GM18517 (cell line): ENCODE measurements around the gene CNOT11.
A peak's percentile ranks its signal among the peaks of the same experiment; 100 is the strongest.

Experiments
- ATAC-seq: cut with Tn5 transposase; IDR thresholded peaks from one replicate; pipeline ENCODE4 v1.9.1; 2021; ENCODE audit warnings: mild to moderate bottlenecking, moderate library complexity; ENCODE audit not compliant: unreplicated experiment

CNOT11 gene

DNA sequence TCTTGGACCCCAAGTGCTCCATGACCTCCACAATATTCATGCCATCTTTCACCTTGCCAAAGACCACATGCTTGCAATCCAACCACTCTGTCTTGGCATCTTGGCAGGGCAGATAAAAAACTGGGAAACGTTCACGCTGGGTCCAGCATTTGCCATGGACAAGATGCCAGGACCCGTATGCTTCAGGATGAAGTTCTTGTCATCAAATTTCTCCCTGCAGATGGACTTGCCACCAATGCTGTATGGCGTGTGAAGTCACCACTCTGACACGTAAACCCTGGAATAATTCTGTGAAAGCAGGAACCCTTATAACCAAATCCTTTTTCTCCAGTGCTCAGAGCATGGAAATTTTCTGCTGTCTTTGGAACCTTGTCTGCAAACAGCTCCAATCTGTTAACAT, 21.5 kb downstream of the CNOT11 start:
- no peak for ATAC-seq

DNA sequence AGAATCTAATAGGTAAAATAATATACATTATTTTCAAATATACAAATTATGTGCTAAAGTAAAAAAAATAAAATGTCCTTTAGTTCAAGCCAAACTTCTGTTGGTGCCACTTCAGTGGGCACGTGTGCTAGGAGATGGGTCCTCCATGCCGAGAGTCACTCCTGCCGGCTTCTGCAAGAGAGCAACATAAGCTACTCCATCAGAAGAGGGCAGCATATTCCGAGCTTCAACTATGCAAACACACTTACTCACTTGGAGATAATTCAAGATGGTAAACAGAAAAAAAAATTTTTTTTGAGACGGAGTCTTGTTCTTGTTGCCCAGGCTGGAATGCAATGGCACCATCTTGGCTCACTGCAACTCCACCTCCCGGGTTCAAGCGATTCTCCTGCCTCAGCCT, 24.4 kb downstream of the CNOT11 start:
- ATAC-seq, result no peak

DNA sequence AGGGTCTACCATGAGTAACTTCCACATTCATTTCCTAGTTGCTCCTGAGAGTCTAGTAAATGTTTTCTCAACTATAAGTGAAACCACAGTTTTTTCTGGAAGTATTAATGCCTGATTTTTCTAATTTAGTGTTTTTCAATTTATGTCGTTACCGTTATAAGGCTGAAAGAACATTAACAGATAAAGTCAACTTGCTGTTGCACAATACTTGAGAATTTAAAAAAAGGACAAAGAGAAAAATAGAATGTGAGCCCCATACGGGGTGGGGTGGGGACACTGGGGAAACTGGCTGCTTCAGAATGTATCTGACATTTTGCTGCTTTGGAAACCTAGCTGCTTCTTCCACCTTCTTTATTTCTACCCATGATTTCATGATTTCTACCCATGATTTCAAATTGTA, 26.2 kb downstream of the CNOT11 start:
- no peak for ATAC-seq

DNA sequence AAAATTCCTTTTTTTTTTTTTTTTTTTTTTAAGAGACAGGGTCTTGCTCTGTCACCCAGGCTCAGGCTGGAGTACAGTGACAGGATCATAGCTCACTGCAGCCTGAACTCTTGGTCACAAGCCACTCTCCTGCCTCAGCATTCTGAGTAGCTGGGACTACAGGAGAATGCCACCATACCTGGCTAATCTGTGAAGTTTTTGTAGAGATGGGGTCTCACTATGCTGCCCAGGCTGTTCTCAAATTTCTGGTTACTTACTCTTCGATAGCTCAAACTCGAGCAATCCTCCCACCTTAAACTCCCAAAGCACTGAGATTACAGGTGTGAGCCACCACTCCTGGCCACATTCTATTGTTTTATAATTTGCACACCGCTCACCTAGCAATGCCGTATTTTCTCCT, 28.8 kb downstream of the CNOT11 start:
- no peak for ATAC-seq

DNA sequence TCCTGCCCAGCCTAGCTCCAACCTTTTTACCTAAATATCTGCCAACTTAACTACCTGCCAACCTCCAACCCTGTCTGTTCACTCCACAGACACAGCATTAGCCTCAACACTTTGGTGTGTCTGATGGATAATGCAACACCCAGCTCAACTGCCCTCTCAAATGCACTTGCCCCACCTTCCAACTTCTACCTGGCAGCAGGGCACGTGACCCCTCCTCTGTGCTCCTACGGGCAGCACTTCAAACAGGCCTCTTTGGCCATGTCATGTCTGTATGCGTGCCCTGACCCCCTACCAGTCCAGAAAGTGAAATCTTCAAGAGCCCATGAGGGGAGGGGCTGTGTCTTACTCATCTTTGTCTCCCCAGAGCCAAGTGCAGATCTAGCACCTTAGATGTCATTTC, 30.3 kb downstream of the CNOT11 start:
- ATAC-seq, result no peak

DNA sequence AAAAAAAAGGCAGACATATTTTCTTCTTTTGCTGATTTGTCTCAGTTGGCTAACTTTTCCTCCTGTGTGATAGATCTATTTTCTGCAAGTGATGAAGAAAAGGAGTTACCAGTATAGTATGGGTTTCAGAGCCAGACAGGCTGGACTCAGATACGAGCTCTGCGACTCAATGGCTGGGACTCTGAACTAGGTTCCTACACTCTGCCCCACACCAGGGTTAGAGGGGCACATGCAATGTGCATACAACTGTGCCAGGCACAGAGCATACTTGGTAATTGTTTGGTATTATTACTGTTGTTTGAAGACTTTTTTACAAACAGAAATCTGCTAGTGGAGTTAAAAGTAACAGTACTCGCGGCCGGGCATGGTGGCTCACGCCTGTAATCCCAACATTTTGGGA, 34.0 kb downstream of the CNOT11 start:
- no peak for ATAC-seq

DNA sequence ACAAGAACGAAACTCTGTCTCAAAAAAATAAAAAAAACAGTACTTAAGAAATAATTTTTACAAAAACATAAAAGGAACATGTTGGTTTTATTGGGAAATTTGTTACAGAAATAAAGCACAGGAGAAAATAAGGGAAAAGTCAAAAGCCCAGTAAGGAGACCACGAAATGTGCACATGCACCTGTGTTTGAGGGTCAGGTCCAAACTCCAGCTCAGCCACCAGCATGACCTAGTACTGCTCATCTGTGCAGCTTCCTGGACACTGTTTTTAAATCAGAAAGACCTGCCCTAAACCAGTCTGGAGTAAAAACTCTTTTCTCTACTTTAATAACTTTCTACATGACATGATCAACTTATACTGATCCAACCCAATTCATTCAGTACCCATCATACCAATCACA, 34.6 kb downstream of the CNOT11 start:
- no peak for ATAC-seq

DNA sequence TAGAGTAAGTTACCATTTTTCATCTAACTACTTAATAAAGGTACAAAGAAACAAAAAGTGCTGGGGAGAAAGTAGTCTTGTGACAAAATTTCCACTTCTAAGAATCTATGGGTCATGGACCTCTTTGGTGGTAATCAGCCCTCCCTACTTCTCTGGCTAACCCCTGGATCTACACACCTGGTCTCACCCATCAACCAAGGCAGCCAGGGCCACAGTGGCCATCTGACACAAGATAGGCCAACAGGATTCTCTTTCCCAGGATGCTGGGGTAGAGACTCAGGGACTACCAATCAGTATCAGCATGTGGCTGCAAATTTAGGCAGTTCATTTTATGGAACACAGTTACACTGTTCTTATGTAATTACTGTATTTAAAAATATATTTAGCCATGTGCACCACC, 38.0 kb downstream of the CNOT11 start:
- ATAC-seq, result no peak

DNA sequence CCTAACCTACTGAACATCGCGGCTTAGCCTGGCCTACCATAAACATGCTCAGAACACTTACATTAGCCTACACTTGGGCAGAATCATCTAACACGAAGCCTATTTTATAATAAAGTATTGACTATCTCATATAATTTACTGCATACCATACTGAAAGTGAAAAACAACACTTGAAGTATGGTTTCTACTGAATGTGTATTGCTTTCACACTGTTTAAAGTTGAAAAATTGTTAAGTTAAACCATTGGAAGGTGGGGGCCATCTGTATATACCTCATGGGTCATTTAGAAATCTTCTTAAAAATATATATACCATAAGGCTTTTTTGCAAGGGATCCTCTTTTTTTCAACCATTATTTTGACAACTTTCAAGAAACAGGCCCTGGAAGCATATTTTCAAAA, 39.3 kb downstream of the CNOT11 start:
- ATAC-seq, result peak; percentile 59

DNA sequence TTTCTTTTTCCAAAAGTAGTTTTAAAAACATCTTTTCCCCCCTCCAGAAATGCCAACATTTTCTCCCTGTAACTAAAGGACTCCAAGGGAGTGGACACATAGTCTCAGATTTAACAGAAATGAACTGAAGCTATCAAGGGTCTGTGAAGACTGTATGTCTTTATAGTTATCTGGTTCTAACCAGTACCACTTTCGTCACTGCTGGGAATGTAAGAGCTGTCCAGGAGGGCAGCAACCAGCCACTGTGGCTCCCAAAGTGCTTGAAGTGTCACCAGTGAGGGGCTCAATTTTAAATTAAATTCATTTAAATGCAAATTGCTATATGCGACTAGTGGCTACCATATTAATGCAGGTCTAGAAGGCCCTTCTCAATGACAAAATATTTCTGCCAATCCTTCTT, 40.9 kb downstream of the CNOT11 start:
- ATAC-seq, result no peak

DNA sequence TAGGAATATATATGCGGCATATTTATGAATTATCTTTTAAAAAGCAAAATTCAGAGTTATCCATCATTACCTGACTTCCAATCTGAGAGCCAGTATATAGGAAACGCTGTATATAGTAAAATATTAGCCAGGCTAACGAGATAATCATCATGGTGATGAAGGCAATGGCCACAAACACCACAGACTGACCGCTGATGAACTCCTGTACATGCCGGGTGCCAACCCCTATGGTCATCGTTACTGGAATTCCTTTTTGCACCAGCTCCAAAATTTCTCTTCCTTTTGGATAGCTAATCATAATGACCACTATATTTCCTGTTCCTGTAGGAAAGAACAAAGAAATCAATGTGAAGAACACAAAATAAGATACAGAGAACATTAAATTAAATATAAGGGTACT, 42.2 kb downstream of the CNOT11 start:
- no peak for ATAC-seq

DNA sequence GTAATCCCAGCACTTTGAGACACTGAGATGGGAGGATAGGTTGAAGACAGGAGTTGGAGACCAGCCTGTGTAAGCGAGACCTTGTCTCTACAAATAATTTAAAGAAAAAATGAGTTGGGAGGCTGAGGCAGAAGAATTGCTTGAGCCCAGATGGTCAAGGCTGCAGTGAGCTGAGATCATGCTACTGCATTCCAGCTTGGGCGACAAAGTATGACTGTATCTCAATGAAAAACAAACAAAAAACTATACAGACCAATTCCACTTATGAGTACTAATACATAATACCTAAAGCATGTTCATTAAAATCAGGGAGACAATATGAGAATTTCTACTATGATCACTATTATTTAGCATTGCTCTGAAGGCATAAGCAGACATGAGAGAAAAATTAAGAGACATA, 43.2 kb downstream of the CNOT11 start:
- ATAC-seq, result no peak

DNA sequence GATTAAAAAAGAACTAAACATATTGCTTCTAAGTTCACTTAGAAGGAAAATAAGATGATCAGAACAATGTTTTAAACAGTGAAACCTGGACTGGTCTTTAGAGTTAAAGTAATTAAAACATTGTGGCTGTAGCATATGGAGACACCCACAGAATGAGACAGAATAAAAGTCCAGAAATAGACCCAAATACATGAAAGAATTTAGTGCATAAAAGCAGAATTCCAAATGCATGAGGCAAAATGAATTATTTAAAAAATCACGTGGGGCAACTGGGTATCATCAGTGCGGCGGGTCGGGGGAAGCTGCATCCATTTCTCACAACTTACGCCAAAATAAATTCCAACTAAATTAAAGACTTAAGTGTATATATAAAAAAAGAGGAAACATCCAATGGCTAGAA, 43.7 kb downstream of the CNOT11 start:
- ATAC-seq, result no peak

DNA sequence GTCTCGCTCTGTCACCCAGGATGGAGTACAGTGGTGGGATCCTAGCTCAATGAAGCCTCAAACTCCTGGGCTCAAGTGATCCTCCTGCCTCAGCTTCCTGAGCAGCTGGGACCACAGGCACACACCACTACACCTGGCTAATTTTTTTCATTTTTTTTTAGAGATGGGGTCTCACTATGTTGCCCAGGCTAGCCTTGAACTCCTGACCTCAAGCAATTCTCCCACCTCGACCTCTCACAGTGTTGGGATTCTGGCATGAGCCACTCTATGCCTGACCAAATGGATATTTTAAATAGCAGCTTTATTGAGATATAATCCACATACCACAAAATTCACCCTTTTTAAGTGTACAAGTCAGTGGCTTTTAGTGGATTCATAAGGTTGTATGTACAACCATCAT, 44.7 kb downstream of the CNOT11 start:
- ATAC-seq, result no peak

DNA sequence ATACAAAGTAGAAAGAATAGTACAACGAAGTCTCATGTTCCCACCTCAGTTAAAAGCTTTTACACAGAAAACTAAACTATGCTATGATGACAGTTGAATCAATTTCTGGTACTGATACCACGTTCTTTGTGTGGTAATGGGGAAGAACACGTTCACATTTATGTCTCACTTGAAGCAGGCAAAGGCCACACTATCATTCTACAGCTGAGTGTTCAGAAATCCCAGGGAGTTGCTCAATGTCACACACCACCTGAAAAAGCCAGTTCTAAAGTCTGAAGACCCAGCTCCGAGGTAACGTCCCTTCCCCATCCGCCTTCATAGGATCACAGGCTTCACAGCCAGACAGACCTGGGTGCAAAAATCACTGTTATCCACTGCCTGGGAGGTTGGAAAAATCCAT, 46.9 kb downstream of the CNOT11 start:
- no peak for ATAC-seq

DNA sequence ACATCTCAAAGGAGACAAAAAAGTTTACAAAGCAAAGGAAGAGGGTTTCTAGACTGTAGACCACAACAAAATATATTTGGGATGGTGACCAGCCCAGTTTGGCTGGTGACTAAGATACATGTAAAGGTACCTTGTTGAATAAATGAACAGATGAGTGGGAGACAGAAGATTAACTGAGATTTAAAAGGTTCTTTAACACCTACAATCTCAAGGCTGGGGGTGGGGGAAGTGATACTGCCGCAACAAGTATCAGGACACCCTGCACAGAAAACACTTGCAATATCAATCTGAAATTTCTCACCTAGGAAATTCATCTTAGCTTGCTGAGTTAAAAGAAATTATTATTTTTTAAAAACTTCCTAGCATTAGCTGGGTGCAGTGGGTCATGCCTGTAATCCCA, 47.5 kb downstream of the CNOT11 start:
- no peak for ATAC-seq

DNA sequence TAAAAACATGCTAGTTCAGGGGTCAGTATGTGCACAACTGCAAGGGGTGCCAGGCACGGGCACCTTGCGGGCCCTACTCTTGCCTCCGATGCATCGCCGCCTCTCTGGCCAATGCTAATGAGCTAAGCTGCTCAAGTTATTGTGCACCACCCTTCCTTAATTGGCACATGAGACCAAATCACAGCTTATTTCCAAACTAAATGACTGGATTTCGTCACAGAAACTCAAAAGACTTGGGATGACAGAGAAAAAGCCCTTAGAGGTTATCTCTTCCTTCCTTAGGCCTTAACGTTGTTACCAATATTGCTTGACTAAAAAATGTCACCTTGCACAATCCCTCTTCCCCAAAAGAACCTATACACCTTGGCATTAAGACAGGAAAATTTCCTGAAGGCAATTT, 48.1 kb downstream of the CNOT11 start:
- no peak for ATAC-seq

DNA sequence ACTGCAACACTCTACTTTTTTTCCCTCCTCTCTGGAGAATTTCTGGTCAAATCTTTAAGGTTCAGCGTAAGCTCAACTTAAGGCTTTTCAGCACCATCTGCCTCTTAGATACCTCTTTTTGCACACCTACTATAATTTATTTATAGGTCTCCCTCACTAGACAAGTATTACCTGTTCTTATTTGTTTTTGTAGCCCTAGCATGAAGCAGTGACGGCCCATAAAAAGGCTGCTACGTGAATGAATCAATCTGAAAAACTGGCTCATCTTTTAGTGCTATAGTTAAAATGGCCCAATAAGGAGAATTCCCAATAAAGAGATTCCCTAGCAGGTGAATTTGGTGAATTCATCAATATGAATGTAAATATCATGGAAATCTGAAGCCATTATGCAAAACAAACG, 49.3 kb downstream of the CNOT11 start:
- ATAC-seq, result no peak

DNA sequence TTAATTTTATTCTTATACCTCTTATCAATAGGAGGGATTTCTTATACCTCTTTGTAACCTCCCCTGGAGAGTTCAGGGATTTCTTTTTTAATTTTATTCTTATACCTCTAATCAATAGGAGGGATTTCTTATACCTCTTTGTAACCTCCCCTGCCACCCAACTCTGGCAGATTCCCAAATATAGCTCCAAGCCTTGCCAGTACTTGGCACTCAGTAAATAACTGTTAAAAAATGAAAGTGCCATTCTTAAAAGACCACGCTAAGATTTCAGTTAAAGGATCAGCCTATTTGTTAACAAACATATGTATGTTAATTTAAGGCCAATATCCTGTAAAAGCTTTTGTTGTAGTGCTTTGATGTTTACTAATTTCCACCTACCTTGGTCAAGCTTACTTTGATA, 51.0 kb downstream of the CNOT11 start:
- ATAC-seq, result no peak

DNA sequence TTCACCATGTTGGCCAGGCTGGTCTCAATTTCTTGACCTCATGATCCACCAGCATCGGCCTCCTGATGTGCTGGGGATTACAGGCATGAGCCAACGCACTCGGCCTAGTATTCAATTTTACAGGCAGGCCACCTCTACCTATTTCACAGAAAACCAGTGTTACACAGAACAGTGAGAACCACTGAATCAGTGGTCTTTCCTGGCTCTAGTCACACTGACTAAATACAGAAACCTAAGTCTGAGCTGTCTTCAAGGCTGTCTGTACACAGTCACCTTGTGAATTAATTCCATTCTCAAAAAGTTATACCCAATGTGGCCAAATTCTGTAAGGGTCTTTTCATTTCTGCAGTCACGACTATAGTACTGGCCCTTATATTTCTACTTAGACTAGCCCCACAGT, 52.3 kb downstream of the CNOT11 start:
- ATAC-seq, result no peak

DNA sequence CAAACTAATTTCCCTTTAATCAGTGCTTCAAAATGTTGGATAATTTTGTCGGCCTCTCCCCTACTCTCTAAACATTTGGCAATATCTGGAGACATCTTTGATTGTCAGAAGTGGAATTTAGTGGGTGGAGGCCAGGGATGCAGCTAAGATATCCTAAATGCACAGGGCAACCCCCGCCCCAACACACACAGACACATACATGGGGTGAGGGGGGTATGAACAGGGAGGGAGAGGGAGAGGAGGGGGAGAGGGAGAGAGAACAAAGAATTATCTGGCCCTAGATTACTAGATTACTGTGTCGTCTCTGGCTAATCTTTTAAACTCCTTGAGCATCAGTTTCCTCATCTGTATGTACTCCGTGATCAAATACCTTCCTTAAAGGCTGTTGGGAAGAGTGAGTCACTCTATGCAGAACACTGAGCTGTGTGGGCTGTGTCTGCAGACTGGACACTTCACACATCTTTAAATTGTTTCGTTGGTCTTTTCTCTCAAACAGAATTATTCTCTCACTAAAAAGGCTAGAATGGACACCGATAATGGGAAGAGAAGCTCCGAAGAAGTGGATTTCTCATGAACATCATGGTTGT, 52.9 kb downstream of the CNOT11 start:
- no peak for ATAC-seq

DNA sequence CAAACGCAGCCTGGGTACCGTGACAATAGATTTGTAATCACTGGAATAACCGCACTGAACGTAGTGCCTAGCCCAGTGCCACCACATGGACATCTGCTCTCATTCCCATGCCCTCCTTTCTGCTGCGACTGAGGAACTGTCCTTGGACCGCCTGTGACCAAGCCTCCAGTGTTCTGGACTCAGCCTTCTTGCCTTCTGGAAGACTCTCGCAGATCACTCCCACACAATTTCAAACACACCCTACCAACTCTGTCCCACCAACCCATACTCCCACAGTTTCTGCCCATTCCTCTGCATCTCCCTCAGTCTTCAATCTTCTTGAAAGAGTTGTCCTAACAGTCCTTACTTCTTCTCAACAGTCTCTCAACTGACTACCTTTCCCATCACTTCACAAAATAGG, 53.7 kb downstream of the CNOT11 start:
- ATAC-seq, result peak; percentile 8

DNA sequence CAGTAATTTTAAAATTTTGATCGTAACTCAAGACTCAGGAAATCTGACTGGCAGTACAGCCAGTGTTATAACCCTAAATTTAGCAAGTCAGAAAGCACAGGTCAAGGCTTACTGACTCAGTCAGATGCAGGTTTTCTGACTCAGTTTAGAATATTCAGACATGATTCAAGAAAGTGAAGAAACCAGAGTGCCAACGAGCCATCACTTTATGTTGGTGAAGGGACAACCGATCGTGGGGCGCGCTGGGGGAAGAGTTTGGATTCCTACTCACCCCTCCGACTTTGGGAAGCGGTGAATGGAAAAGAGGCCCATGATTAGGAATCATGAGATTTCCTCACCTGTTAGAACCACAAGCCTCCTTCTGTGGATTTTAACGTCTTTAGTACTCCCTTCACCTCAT, 54.8 kb downstream of the CNOT11 start:
- ATAC-seq, result no peak

DNA sequence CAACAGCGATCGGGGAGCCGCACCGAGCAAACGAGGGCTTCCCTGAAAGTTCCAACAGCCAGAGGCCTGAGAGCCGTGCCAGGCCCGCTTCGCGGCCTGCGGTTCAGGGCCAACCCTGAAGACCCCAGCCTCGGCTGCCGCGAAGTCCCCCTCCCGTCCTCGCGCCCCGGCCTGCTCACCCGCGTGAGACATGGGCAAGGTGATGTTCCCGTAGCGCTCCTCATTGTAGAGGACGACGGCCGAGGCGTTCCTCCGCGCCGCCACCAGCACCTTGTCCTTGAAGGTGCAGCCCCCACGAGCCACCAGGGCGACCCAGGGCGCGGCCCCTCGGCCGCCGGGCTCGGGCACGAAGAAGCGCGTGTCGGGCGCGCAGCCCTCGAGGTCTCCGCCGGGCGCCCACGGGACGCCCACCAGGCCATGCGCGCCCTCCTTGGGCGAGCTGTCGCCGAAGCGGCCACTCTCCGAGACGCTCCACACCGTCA, 55.3 kb downstream of the CNOT11 start:
- ATAC-seq, result peak; percentile 8
